HG02852 (cell line): ENCODE results near the gene SH3BGRL2.
A peak's percentile ranks its signal among the peaks of the same experiment; 100 is the strongest.

Source experiments
- ATAC-seq: cut with Tn5 transposase; IDR thresholded peaks from one replicate; pipeline ENCODE4 v1.9.1; 2021; ENCODE audit warnings: mild to moderate bottlenecking, moderate library complexity; ENCODE audit not compliant: unreplicated experiment

SH3BGRL2 gene

DNA sequence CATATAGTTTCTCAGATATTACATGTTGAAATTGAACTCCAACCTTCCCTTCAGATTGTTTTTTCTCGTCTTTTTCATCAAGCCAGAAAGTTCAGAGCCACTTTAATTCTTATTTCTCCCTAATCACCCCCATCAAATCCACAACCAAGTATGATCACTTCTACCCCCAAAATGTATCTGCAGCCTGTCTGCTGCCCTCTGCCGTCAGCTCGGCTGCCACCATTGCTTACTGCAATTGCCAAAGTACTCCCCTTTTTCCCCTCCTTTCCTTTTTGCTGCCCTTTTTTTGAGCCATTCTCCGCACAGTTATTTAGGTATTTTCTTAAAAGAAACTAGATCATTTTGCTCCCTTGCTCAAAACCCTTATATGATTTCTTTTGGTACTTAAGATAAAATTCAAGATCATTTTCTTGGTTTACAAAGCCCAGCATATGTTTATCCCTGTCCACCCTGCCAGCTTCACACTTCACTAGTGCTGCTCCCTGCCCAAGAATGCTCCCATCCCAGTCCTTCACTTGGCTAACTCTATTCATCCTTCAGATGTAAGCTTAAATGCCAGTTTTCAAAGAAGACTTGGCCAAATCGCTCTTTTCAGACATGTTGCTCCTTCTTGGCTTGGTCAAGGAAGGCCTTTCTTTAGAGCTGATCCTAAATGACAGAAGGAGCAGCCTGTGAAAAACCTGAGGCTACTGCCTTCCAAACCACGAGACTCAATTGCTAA is 63.7 kb downstream of the SH3BGRL2 start:
- ATAC-seq = no peak

DNA sequence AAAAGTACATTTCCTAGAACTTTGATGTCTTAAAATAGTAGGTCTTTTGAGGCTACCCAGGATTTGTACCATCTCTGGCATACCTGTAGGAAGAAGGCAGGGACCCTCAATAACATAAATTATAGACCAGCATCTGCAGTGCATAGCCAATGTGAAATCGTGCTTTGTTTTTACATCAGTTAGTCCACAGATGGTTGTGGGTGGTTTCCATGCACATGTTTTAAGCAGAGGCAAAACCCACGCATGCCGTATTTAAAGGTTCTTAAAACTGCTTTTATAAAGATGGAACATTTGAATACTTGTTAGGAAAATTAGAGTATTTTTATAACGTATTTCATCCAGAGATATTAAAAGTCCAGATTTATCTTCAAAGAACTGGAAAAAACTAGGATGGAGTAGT is 66.3 kb downstream of the SH3BGRL2 start:
- no peak for ATAC-seq

DNA sequence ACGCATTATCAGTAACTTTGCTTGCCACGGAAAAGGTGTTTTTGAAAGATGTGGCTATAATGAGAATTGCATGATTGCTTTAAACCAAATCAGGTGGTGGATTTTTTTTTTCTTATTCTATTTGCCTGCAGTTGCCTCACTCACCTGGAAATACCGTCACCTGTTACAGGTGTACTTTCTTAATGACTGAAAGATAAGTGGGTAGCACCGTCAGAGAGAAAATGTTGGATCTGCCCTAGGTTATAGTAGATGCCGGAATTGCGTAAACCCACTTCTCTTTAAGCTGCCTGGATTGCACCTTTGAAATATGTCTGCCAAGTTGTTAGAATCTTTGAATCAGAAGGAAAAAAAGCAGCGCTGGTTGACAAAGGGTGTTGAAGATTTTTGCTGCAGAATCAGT is 68.5 kb downstream of the SH3BGRL2 start:
- ATAC-seq = no peak

DNA sequence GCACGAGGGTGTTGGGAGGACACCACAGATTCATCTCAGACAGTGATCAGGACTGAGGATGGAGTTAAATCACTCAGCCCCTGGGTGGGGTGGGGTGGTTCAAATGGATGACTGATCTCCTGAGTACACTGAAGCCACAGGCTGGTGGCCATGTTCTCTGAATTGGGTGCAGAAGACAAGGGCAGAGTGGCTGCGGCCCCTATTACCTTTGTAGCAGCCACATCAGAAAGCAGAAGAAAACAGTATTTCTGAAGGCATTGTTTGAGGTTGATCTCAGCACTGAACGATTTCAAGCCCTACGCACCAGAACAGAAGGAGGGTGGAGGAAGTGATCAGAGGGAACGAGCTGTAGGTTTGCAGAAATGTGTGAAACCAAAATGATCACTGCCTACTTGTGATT is 71.6 kb downstream of the SH3BGRL2 start:
- no peak for ATAC-seq

DNA sequence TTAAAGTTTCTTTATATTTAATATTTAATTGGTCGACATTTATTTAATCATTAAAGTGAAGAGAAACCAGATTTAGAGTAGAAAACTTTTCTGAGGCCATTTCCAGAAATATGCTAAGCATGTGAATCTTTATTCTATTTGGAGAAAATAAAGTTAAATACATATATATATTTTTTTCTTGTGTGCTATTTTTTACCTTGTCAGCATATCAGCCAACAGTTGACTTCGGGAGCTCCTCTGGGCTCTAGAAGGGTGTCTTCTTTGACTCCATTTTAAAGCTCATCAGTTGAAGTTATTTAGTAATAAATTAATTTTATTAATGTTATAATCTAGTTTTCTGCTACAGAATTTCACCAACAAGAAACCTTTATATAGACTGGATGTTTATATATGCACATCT is 73.1 kb downstream of the SH3BGRL2 start:
- ATAC-seq = no peak

DNA sequence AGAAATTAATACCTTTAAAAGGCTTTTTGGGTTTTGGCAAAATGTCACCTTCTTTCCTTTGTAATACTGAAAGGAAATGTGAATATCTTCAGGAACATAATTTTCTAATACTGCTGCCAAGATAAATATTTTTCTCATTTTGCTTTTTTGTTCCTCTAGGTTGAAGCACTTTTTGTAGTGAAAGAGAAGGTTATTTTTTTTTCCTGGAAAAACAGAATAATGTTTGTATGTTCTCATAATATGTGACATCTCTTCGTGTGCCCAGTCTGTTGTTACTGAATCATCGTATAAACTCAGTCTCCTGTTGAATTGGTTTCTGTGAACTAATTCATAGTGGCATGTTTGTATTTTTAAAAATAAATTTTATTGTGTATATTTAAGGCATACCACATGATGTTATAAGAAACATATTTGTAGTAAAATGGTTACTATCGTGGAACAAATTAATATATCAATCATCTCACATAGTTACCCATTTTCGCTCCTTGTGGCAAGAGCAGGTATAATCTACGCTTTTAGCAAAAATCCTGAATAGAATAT is 74.4 kb downstream of the SH3BGRL2 start:
- ATAC-seq = no peak

DNA sequence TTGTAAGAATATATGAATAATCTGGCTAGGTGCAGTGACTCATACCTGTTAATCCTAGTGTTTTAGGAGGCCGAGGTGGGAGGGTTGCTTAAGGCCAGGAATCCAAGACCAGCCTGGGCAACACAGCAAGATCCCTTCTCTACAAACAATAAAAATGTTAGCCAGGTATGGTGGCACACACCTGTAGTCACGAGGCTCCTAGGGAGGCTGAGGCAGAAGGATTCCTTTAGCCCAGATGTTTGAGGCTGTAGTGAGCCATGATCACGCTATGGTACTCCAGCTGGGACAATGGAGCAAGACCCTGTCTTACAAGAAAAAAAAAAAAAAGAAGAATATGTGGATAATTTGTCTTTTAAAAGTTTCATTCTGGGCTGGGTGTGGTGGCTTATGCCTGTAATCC is 75.4 kb downstream of the SH3BGRL2 start:
- no peak for ATAC-seq

DNA sequence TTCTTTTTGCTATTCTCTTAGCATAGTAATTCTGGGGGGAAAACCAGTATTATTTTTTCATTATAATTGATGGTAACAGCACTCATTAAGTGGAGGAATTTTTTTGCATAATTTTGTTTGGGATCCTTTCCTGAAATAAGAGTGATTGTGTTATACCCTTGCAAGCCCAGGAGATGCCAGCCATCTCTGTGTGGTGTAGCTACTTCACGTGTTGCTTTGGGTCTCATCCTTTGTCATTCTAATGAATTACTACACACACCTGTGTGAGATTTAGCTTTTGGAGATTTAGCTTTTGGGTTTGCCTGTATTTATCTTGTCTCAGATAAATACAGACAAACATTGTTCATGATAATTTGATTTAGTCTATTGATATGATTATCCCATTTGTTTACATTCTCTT is 76.5 kb downstream of the SH3BGRL2 start:
- no peak for ATAC-seq

DNA sequence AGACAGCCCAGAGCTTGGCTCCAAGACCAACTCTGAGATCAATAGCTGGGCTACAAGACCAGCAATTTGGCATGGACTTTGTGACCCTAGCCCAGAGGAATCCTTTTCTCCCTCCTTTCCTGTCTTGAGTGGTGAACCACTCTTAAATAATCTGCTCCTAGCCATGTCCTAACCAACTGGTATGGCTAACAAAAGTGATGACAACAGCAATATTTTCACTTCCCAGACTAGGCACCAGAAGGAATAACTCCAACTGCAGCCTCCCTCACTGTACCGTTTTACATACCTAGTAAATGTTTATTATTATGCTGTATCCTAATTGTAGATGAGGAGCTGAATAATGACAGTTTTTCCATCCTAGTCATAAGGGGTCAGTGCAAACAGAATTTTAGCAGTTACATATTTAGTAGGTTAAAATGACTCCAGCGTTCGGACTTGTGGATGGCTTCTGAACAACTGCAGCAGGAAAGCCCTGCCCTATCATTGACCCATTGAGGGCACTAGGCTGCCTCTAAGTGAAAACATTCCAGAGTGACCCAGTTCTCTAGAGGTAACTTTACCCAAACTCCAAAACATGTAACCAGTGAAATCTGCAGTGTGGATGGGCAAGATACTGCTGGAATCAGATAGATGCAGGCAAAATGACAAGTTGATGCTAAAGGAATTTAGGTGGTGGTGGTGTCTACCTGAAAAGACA is 77.1 kb downstream of the SH3BGRL2 start:
- no peak for ATAC-seq

DNA sequence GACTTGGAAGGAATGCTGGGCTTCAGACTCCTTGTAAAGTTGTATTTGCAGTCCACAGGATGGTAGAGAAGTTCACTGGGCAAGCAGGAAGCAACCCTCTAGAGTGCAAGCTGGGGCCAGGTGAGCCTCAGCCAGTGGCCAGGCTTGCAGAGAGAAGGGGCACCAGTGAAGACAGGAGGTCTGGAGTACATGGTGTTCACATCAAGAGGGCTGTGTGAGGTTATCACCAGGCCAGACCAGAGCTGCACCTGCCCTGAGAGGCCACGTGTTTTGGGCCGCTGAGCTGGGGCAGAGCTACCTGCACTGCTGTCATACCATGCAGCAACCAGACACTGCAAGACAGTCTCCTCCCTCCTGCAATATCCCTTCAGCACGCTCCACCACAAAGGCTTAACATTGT is 79.0 kb downstream of the SH3BGRL2 start:
- no peak for ATAC-seq

DNA sequence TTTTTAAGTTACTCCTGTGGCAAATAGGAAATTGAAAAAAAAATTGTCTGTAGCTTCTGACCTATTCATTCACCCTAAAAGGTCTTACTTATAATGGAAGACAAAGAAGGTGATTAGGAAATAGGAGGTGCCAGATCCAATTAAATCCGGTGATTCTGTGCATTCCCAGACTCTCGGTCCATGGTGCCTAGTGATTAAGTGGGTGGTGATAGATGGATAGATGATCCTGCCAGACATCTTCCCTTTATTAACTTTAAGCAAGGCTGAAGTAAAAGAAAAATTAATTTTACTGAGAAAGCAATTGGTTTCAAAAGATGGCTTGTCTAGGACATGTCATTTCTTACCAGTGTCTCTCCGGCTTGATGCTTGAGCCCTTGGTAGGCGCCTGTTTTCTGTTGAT is 80.0 kb downstream of the SH3BGRL2 start:
- no peak for ATAC-seq

DNA sequence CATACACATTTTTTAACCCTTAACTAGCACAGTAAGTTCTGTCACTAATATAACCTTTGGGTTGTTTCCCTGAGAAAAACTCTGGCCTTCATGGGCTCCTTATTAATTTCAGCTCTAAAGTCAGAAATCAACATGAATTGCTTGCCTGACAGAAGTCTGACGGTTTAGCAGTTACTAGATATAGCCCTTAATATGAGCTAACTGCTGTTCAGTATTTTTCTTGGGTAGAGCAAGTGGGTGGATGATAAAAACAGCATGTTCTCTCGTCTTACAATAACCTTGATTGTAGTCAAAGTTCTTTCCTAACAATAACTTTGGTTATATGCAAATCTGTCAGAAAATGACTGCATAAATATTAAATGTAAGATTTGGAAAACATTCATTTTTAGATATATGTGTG is 81.0 kb downstream of the SH3BGRL2 start:
- ATAC-seq = no peak

DNA sequence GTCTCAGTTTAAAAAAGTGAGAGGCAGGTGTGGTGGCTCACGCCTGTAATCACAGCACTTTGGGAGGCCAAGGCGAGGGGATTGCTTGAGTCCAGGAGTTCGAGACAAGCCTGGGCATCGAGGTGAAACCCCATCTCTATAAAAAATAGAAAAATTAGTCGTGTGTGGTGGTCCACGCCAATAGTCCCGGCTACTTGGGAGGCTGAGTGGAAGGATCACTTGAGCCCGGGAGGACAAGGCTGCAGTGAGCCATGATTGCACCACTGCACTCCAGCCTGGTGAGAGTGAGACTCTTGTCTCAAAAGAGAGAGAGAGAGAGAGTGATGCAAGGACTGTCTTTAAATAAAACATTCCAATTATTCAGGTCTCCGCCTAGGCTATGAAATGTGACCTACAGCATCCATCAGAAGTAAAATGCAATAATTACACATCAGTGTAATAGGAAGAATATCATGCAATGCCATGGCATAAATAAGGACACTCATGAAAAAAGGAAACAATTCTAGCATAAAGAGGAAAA is 81.5 kb downstream of the SH3BGRL2 start:
- no peak for ATAC-seq

DNA sequence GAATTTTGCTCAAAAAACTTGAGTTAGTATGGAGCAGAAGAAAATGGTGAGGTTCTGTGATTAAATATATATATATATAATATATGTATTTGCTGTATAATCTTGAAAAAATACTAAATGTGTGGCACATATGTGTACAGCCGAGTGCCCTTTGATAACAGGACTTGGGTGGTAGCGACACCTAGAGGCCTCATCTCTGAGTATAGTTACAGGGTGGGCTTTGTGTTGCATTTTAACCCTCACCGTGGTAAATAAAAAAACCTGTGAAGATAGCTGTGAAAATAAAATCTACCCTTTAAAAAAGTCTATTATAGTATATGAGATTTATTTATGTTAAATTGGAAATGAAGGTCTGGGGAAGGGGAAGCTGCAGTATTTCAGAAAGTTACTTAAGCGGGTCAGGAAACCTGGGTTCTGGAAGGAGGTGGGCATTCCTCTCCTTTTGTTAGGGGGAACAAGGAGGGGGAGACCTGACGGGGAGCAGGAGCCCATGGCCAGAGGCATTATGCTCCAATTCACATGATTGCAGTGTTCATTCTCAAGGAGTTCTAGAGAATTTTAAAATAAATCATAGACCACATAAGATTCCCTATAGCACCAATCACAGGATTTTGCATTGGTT is 82.7 kb downstream of the SH3BGRL2 start:
- ATAC-seq = peak; percentile 64

DNA sequence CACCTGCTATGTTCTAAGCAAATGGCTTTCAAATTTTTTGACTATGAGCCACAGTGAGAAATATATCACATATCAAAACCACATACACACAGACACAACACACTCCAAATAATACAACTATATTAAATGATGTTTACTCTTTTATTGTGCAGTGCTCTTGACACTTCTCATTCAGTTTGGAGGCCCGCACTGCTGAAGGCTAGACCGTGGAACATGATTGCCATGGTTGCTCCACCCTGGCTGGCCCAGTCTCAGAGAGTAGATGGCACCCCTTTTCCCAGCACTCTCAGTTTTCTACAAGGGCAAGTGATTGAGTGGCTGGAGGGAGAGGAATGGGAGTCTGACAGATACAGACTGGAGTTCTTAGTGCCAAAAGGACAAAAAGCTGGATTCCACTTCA is 86.9 kb downstream of the SH3BGRL2 start:
- ATAC-seq = no peak

DNA sequence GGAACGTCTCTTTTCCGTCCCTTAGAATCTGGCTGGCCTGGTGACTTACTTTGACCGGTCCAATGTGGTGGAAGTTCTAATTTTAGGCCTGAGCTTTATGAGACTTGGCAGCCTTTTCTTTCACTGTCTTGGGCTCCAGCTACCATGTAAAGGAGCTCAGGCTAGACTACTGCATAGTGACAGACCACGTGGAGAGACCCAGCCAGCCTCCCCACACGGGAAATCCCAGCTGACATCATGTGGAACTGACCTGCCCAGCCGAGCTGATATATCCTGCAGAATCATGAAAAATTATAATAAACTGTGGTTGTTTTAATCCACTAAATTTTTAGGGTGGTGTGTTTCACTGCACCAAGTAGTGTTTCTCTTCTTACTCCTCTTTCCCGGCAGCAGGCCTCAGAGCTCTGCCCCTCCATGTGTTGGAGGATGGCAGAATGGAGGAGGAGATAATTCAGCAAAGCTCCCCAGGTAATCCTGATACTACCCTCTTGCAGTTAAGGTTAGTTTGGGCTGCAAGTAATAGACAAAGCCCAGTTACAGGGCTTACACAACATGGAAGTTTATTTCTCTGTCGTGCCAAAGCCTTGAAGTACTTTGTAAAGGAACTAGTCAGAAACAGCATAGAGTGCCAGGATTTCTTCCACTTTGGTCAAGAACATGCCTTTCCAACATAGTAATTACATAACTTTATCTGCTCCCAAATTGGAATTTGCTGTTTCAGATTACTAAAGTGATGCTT is 87.5 kb downstream of the SH3BGRL2 start:
- ATAC-seq = no peak

DNA sequence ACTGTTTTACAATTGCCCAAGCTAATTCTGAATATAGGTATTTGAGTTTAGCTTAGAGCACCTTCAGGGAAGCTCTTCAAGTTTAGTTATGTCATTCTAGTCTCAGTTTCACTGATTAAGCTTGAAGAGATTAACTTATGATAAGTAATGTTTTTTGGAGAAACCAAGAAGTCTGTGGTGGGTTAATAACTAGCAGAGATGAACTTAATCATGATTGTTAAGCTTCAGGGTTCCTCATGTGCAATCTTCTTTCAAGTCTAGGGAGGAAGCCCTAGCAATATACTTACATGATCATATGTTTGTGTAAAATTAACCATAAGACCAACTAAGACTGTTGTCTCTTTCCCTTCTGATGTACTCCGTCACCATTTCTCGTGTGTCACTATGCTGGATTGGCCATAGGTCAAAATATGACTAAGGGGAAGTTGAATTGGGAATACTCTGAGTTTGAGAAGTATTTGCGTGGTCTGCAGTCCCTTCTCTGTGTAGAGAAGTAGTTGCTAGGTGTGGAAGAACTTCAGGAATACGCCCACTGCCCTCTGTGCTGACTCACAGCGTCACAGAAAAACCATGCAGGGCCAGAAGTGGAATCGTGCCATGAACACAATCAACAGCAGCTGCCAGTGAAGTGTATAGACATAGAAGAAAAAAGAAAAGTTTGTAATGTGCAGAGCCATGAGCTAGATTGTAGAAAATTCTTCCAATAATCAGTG is 88.3 kb downstream of the SH3BGRL2 start:
- peak; percentile 39 for ATAC-seq

DNA sequence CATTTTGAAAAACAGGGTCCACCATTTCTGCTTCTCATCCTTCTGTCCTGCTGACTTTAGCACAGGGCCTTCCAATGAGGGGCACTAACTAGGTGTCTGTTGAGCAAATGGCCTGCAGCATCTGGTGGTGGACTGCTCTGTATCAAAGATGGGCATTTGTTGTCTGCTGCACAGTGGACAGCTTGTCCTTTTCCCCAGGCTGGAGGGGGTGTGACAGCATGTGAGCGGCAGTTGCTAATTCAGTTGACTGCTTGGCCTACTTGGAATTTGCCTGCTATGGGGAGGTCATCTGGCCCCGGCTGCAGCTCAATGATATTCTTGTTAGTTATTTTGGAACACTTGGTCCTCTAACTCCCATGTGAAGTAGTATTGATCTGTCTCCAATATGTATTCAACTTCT is 93.7 kb downstream of the SH3BGRL2 start:
- no peak for ATAC-seq

DNA sequence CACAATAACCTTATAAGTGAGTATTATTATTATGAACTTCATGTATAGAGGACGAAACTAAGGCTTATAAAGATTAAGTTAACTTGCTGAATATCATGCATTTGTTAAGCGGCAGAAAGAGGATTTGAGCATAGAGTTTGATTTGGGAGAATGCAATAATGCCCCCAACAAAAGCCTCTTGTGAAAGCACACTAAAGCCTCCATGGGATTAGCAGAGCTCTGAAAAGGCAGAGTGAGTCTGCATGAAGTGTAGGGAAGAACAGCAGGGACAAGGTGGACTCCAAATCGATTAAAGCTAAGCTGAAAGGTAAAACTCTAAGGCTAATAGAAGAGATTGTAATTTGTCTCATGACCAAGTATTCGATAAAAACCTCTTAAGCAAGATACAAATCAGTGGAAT is 100.3 kb downstream of the SH3BGRL2 start:
- ATAC-seq = no peak

DNA sequence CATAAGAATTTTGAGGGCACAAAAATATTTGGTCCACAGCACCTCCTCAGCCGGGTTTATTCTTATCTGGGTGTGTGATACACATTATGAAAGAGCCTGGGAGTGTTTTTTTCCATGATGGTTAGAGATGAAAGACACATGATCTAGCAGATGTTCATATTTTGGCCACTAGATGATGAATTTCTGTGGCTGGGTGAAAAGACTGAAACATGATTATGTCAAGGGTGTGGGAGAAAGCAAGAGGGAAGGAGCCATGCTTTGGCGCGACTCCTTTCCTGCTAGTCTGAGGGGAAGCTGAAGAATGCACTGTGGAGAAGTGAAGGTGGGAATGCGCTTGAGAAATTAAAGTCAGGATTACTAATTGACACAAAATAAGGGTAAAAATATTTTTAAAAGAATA is 102.3 kb downstream of the SH3BGRL2 start:
- no peak for ATAC-seq
